Astrocyte of the spinal cord (primary cell): ENCODE measurements around the gene CARD10.

Experiments used
- DNase-seq: peaks from one replicate; pipeline ENCODE4 v3.0.0; 2011; ENCODE audit warnings: low read depth, low spot score
- H3K4me3 ChIP-seq: 2 replicates; pipeline ENCODE4 v1.5.1; 2011; ENCODE audit warnings: low read depth, mild to moderate bottlenecking, low read length, moderate library complexity
- in situ Hi-C: cut with HindIII; loops from 2 replicates; pipeline ENCODE4 v1.10.0; 2017; ENCODE audit warnings: low sequenced_read_pairs
- TF ChIP-seq, protein P1 (sequence below): IDR thresholded peaks from 2 replicates; pipeline ENCODE4 v1.5.1; 2012; ENCODE audit warnings: low read depth, mild to moderate bottlenecking, low read length, inconsistent platforms

Gene CARD10

DNA sequence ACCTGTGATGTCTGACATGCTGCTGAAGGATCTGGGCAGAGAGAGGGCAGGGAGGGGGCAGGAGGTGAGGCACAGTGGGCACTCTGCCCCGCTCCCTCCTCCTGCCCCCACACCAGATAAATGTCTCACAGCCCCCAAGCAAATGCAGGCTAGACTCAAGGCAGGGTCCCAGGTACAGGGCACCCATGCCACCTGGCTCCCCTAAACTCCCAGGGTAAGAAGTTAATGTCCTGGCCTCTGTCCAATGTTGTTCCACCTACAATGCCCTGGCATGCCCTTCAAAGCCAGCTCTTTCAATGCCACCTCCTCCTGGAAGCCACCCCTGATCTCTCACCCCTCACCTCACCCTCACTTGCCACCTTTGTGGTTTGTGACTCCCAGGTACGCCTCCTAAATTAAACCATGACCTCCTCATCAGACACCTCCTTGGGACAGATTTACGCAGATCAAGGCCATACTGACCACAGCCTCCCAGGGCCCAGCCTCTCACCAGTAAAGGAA is 16.0 kb downstream of the CARD10 start:
- in situ Hi-C loops, result no loop called here
- TF ChIP-seq, protein P1, sequence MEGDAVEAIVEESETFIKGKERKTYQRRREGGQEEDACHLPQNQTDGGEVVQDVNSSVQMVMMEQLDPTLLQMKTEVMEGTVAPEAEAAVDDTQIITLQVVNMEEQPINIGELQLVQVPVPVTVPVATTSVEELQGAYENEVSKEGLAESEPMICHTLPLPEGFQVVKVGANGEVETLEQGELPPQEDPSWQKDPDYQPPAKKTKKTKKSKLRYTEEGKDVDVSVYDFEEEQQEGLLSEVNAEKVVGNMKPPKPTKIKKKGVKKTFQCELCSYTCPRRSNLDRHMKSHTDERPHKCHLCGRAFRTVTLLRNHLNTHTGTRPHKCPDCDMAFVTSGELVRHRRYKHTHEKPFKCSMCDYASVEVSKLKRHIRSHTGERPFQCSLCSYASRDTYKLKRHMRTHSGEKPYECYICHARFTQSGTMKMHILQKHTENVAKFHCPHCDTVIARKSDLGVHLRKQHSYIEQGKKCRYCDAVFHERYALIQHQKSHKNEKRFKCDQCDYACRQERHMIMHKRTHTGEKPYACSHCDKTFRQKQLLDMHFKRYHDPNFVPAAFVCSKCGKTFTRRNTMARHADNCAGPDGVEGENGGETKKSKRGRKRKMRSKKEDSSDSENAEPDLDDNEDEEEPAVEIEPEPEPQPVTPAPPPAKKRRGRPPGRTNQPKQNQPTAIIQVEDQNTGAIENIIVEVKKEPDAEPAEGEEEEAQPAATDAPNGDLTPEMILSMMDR, result no peak
- H3K4me3 ChIP-seq, result no peak overlapping the region
- DNase-seq, result no peak

DNA sequence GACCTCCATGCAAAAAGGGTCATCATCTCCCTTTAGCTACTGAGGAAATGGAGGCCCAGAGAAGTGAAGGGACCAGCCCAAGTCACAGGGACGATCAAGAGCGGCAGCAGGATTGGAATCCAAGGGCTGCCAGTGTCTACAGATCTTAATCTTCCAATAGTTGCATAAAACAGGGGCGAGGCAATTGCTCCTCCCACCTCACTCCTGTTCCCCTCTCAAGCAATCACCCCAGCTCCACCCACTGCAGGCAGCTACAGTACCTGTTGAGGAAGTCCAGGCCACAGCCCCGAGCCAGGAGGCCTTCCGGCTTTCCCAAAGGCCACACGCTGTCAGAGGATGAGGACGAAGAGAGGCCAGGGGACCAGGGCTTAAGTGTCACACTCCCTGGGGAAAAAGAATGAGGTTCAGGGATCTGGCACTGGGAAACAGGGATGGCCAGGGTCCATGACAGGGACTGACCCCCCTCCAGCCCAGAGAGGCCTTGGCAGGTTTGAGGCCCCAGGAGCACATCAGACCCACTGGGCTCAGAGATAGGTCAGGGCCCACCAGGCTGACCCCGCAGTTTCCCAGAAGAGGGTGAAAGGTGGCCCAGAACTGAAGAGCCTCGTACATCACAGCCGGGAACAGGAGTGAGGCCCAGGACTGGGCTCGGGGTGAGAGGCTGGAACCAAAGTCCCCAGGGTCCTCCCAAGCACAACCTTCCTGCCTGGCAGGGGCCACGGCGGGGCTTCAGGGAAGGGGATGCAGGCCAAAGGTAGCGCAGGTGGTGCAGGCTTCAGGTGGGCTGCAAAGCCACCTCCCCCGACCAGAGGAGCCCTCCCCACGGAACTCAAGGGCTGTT is 16.7 kb downstream of the CARD10 start:
- TF ChIP-seq, protein P1, result no peak
- in situ Hi-C loops, result no loop called here
- no peak overlapping the region for H3K4me3 ChIP-seq
- no peak for DNase-seq

DNA sequence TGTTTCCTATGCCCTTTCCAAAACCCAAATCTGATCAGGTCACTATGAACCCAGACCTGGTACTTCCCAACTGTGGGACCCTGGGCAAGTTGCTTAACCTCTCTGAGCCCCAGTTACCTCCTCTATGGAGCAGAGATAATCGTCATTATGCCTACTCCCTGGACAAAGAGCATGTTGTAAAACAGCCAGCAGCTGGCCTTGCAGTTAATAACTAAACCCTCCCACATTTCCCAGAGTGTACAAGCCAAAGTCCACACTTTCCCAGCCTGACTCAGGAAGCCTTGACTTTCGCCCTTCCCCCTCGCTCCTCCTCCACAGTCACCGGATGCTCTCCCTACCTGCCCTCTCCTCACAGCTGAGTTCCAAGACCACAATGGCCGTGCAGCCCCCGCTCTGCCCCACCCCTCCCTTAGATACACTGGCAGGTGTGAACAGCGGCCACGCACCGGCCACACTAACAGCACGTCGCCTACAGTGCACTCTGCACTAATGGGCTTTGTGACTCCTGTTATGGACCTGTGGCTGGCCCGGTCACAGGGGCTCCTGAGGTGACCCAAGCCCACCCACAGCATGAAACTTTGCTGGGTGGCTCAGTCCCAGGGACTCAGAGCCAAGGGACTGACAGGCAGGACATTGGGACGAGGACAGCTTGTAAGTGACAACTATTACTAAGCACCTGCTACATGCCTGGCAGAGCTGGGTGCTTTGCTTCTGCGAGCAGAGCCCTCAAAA is 17.4 kb downstream of the CARD10 start:
- DNase-seq, result peak; percentile 92
- H3K4me3 ChIP-seq, result no peak overlapping the region
- TF ChIP-seq, protein P1, result no peak
- in situ Hi-C loops, result no loop called here

DNA sequence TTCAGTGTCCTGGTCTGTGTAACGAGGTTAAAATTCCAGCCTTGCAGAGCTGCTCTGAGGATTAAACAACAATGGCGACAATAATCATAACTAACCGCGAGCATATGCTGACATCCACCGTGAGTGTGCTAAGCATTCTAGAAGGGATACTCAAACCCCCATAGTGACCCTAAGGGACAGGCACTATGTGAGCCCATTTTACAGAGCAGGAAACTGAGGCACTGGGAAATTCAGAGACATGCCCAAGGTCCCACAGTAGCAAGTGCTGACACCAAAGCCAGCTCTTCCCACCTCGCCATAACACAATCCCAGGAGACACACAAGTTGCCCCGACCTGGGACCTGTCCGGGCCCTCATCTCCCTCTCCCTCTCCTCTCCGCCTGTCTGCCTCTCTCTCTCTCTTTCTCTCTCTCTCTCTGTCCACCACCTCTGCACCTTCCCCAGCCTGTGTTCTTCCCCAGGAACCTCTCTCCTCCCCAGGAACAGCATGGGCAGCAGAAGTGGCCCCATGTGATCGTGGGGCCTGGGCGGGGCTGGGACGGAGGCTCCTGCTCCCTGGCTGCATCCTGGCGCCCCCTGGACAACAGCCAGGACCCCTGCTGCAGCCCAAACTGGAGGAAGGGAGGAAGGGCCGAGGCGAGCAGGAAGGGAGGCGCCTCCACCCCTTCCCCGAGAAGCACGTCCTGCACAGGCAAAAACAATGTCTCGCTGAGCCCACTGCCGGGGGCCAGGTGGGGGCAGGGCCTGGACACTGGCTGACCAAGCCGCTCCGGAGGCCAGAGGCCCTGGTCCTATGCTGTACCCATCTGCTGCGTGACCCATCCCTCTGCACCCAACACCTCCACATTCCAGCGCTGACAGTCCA is 18.2 kb downstream of the CARD10 start:
- TF ChIP-seq, protein P1, result no peak
- in situ Hi-C loops, result no loop called here
- peak; percentile 48 for DNase-seq
- no peak overlapping the region for H3K4me3 ChIP-seq

DNA sequence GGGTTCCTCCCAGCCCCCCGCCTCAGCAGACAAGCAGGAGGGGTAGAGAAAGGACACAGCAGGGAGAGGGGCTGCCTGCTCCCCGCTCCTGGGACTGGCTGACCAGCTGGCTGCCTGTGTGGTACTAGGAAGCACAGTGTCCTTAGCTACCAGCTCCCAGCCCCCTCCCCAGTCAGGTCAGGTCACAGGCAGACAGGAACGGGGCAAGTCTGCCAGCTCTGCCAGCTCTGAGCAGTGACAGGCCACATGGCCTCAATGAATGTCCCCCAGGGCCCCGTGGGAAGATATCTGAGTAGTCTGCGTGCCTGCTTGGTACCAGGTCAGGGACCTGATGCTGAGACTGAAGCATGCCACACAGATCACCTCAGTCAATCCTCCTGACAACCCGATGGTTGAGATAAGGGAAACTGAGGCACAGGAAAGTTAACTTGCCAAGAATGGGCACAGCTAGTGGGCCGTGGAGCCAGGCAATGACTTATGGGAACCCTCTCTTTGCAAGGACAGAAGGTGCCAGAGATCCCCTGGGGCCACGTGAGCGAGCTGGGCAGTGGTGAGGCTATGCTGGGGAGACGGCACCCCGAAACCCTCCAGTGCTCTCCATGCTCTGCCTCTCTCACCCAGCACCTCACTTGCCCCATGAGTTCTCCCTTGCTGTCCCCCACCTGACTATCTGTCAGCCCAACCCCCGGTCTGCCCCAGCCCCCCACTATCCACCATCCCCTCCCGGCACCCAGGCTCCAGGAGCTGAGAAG is 19.2 kb downstream of the CARD10 start:
- in situ Hi-C loops, result no loop called here
- TF ChIP-seq, protein P1, result no peak
- no peak overlapping the region for H3K4me3 ChIP-seq
- DNase-seq, result no peak
